GM06990 (cell line): ENCODE results near the gene KLHL29.

Experiments used
- DNase-seq: peaks from one replicate; pipeline ENCODE4 v3.0.0-alpha.2; 2011; ENCODE audit not compliant: insufficient read length; ENCODE audit errors: extremely low read depth
- H3K27me3 ChIP-seq: replicated peaks from 2 replicates; pipeline ENCODE4 v1.6.0; 2011; ENCODE audit warnings: low read length; ENCODE audit not compliant: control insufficient read depth, insufficient read depth
- H3K36me3 ChIP-seq: 2 replicates; pipeline ENCODE4 v1.5.1; 2011; ENCODE audit warnings: low read length; ENCODE audit not compliant: control insufficient read depth, insufficient read depth
- H3K4me3 ChIP-seq: replicated peaks from 2 replicates; pipeline ENCODE4 v1.5.1; 2011; ENCODE audit warnings: low read depth, mild to moderate bottlenecking, control low read depth, low read length
- CTCF ChIP-seq: IDR thresholded peaks from 2 replicates; pipeline ENCODE4 v1.5.1; 2011; ENCODE audit warnings: low read length, control low read depth, mild to moderate bottlenecking, inconsistent platforms; ENCODE audit not compliant: insufficient read depth, poor library complexity, severe bottlenecking

Gene KLHL29

DNA sequence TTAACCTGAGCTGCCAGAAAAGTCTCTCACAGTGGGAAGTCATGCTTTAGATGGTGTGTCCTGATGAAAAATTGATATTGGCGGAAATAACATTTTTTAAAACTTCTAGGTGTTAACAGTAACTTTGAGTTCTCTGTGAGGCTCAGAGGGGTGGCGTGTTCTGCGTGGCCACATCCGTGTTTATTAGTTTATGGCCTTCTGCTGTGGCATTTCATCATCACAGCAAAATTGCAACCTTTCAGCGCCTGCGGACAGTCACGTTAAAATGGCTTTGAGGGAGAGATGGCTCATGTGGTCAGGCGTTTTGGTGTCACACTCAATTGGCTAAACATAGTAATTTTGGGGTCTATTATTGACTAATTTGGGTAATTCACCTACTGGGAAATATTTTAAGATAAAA, 42.4 kb downstream of the KLHL29 start:
- no peak overlapping the region for H3K4me3 ChIP-seq
- no peak for TF ChIP-seq CTCF
- H3K27me3 ChIP-seq = no peaks in the 10 kb centered on the region
- no peak for DNase-seq
- H3K36me3 ChIP-seq = no peaks in the 10 kb centered on the region

DNA sequence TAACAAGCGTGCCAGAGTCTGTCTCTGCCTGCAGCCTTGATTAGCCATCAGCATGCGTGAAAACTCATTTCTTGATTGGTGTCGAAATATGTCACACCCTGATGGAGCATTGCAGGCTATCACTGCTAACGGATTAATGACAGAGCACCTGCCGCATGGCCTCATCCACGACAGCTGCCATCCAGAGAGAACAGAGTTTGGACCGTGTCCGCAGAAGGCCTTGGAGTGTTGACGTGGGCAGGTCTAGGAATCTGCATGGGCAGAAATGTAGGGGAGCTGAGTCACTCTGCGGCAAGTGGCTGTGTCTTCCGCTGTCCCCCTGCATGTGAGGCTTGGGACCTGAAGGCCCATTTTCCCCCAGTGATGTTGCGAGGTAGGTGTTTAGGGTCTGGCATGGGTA, 43.0 kb downstream of the KLHL29 start:
- no peak for TF ChIP-seq CTCF
- H3K27me3 ChIP-seq = no peaks in the 10 kb centered on the region
- no peak for DNase-seq
- H3K36me3 ChIP-seq = no peaks in the 10 kb centered on the region
- no peak overlapping the region for H3K4me3 ChIP-seq

DNA sequence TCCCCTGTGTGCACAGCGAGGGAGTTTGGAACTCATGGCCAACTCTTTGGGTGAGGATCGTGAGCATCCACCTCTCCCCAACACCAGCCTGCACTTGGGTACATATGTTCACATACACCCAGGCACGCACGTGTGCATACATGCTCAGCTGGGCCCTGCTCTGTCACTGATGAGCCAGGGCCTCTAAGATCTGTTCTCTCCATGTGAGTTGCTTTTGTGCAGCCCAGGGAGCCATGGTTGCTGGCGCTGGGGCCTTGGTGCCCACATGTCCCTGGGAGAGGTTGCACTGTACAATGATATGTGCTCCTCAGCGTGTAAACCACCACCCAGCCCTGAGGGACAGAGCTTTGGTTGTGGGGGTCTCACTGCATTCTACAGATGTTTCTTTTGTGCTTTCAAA, 44.1 kb downstream of the KLHL29 start:
- no peaks in the 10 kb centered on the region for H3K27me3 ChIP-seq
- no peaks in the 10 kb centered on the region for H3K36me3 ChIP-seq
- DNase-seq = no peak
- TF ChIP-seq CTCF = no peak
- no peak overlapping the region for H3K4me3 ChIP-seq

- no peak for TF ChIP-seq CTCF
- DNase-seq = no peak
- H3K27me3 ChIP-seq = no peaks in the 10 kb centered on the region
- H3K4me3 ChIP-seq = no peak overlapping the region
- no peaks in the 10 kb centered on the region for H3K36me3 ChIP-seq
Measured at GRCh38 chr2:23430263-23430662, 45.3 kb downstream of the KLHL29 start.

- no peak for DNase-seq
- Histone ChIP-seq H3K4me3 (no peak overlapping the region), H3K36me3 (no peaks in the 10 kb centered on the region), H3K27me3 (no peaks in the 10 kb centered on the region)
- TF ChIP-seq CTCF = no peak
Measured at GRCh38 chr2:23432531-23432930, 47.6 kb downstream of the KLHL29 start.

GRCh38 chr2:23433282-23433681, 48.3 kb downstream of the KLHL29 start:
- no peaks in the 10 kb centered on the region for H3K36me3 ChIP-seq
- no peak overlapping the region for H3K4me3 ChIP-seq
- DNase-seq = no peak
- no peaks in the 10 kb centered on the region for H3K27me3 ChIP-seq
- no peak for TF ChIP-seq CTCF
